Cardiac atrium fibroblast (primary cell): Measurements from ENCODE around the gene CUBN. TPM values are rescaled to one million over a fixed set of nuclear protein-coding genes. Genes with fewer than 3 reads are reported as not detected.

Experiments used
- total RNA-seq: library from RNA; depleted of rRNA; stranded (reverse); fragments of >200 nt; gene quantifications from 2 replicates; pipeline ENCODE4 v1.2.3, GENCODE V29; 2015

CUBN gene
- 0.72 and 4.2 TPM in 2 replicates for total RNA-seq

GRCh38 chr10:17129741-17130140 is at the start of gene CUBN:
Gene CUBN (minus strand): TSS chr10:17129811. CDS start chr10:17129765, 46 bp downstream.

GRCh38 chr10:16817125-16818019 is 312.2 kb downstream of the CUBN start, which contains the start of gene RSU1:
Gene RSU1 (minus strand): TSS chr10:16817424. CDS start chr10:16817081, 343 bp downstream.

Other genes starting within 250 kb of the CUBN start
- gene TRDMT1, start 71.9 kb upstream of the CUBN start, total RNA-seq, result 3.1 and 3.6 TPM in 2 replicates
- gene VIM, start 98.4 kb upstream of the CUBN start, total RNA-seq, result 7,161 and 8,352 TPM in 2 replicates